HT1080 (cell line): ENCODE measurements around the gene PDXP. TPM values are rescaled to one million over a fixed set of nuclear protein-coding genes. Genes with fewer than 3 reads are reported as not detected.
A peak's percentile ranks its signal among the peaks of the same experiment; 100 is the strongest.
"Not testable (repeated sequence)": the region's sequence is repeated elsewhere in the genome, so short reads cannot be mapped to it uniquely, and the experiment has no call there.

Experiments used
- DNase-seq: peaks from one replicate; pipeline ENCODE4 v3.0.0-alpha.2; 2015; ENCODE audit warnings: low read depth
- total RNA-seq: library from RNA; depleted of rRNA; stranded (reverse); fragments of >200 nt; shearing (Covaris generic); gene quantifications from 2 replicates; pipeline ENCODE4 v1.2.3, GENCODE V29; 2014

PDXP gene
- total RNA-seq, 1 experiment from 2014 or later, result 52.0 TPM

GRCh38 chr22:37672920-37673455 lies 14.5 kb downstream of the PDXP start:
- no peak for DNase-seq

- DNase-seq, result no peak
Measured at GRCh38 chr22:37674248-37674647, 15.7 kb downstream of the PDXP start.

DNA sequence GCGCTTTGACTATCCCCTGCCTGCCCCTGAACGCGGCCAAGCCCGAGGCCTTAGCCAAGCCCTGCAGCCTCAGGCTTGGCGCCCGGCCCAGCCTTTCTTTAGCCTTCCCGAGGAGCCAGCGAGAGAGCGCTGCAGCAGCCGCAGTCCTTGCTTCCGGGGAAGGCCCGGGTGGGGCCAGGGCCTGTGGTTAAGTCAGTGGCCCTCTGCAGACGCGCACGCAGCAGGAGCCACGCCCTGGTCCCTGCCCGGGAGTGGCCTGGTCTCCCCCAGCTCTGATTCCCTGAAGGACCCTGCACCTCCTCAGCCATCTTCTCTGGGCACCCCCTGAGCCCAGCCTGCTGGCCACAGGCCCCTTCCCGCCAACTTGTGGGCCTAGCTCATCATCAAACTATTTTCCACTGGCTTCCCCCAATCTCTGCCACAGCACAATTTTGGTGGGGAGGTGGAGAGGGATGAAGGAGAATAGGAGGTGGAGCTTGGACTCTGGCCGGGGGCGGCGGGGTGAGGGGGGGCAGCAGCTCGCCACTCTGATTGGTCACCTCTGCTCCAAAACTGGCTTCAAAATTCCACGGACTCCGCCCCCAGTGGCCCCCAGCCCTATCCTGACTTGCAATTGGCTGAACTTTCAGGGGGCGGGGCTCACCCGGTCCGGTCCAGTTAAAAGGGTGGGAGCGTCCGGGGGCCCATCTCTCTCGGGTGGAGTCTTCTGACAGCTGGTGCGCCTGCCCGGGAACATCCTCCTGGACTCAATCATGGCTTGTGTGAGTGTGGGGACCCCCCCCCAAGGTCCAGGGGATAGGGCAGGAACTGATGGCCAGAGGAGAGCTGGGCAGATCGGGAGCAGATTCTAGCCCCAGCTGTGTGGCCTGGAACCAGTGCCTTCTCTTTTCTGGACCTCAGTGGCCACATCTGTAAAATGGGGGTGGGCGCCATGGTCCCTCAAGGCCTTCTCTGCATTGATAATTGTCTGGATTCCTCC lies 16.7 kb downstream of the PDXP start, which contains the start of gene LGALS1:
Gene LGALS1, plus strand, starts transcription at position 686 of the 979 bp plus-strand sequence. Its CDS starts 67 bp downstream, at position 753.
- DNase-seq, result peak; percentile 98

GRCh38 chr22:37675930-37676735 lies 17.6 kb downstream of the PDXP start:
- DNase-seq, result no peak

DNA sequence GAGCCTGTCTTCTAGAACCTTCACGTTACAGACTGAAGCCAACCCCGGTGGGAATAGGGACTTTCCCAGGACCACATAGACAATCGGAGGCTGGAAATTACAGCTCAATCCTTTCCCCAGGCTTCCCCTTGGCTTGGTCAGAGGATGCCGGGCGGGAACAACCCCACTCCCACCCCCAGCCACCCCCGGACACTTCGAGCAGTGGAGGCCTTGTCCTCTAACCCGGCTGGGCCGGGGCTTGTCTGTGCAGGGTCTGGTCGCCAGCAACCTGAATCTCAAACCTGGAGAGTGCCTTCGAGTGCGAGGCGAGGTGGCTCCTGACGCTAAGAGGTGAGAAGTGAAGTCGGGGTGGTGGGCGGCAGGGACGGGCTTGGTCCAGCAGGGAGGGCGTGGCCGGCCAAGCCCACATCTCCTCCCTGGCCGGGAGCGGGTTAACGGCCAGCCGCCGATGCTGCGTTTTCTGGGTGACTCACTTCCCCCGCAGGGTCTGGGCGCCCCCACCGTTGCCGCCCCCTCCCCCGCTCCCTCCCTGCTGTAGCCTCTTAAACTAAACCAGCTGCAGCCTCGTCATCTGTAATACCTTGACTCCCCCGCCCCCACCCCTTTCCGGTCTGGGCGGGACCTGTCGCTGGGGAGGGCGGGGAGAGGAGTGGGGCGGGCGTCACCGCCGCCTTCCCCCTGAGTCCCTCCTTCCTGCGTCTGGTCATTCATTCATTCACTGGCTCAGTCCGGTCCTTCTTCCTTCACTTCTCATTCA lies 18.4 kb downstream of the PDXP start:
- DNase-seq, result peak; percentile 96

DNA sequence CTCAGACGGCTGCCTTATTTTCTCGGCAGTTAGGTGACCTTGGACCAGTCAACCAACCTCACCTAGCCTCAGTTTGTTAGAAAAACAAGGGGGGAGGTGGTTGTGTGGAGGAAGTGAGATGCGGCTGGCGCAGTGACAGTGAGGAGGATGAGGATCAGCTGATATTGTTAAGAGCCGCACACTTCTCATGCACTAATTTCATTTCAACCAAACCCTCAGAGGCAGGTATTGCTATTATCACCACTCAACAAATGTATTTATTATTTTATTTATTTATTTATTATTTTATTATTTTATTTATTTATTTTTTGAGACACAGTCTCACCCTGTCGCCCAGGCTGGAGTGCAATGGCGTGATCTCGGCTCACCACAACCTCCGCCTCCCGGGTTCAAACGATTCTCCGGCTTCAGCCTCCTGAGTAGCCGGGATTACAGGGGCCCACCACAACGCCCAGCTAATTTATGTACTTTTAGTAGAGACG lies 19.0 kb downstream of the PDXP start:
- no peak for DNase-seq

GRCh38 chr22:37678372-37678771 lies 19.8 kb downstream of the PDXP start:
- no peak for DNase-seq

GRCh38 chr22:37679670-37680069 lies 21.1 kb downstream of the PDXP start:
- DNase-seq, result no peak

DNA sequence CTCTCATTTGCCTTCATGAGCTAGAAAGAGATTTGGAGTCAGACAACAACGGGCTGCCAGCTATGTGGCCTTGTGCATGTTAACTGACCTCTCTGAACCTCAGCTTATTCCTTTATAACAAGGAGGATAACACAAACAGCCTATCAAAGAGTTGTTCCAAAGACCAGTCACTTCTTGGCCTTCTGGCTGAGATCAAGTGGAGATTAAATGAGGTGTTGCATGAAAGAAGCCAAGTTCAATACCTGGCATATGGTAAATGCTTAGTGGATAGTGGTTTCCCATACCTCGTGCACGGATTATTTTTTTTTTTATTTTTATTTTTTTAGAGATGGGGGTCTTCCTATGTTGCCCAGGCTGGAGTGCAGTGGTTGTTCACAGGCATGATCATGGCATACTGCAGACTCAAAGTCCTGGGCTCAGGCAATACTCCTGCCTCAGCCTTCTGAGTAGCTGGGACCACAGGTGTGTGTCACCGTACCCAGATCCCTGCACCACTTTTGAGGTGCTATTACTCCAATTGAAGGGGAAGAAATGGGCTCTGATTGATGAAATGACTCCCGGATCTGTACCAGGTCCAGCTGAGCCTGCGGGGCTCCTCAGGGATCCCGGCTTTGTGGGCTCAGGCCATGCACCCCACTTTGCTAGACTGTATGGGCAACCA lies 21.8 kb downstream of the PDXP start:
- peak; percentile 44 for DNase-seq

DNA sequence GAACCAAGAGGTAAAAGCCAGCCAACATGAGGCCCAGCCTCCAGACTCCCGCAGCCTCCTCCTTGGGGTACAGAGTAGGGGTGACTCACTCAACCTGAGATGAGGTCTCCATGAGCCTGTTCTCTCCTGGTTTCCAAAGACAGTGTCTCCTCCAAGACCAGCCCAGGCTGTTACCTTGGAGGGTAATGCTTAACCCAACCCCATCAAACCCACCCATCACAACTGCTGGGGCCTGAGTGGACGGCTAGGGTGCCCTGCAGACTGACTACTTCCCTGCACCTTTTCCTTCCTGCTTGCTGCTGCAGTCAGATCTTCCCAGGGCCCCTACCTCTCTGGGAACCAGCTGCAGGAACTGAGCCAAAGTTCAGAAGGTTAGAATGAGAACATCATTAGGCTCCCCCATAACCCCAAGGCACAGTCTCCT lies 22.5 kb downstream of the PDXP start:
- DNase-seq, result peak; percentile 61

GRCh38 chr22:37681556-37682049 lies 23.1 kb downstream of the PDXP start:
- peak; percentile 72 for DNase-seq

DNA sequence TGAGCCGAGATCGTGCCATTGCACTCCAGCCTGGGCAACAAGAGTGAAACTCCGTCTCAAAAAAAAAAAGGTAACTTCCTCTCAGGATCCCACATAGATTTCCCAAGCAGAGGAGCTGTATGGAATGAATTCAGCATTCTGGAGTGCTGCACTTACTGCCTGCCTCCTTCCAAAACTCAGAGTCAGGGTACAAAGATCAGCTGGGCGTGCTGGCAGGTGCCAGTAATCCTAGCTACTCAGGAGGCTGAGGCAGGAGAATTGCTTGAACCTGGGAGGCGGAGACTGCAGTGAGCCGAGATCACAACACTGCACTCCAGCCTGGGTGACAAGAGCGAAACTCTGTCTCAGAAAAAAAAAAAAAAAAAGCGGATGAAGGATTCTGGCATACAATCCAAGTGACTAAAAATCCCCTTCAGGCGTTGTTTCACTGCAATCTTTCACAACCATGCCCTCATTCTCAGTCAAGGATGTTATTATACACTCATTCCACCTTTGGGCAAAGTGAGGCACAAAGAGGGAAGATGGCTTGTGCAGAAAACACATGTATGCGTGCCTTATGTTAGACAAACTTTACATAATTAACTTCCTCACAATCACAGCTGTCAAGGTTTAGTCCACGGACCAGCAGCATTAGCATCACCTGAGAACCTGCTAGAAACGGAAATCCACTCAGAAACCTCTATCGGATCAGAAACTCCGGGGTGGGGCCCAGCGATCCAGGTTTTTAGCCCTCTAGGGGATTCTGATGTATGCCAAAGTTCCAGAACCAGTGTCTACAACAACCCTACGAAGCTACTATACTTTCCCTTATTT lies 26.5 kb downstream of the PDXP start:
- no peak for DNase-seq

GRCh38 chr22:37686002-37686982 lies 27.8 kb downstream of the PDXP start, which contains the start of gene NOL12:
Gene NOL12, plus strand, starts transcription at chr22:37686343. Its CDS starts 50 bp downstream, at chr22:37686393.
- peak; percentile 86 for DNase-seq

- DNase-seq, result no peak
Measured at GRCh38 chr22:37690407-37690806, 31.9 kb downstream of the PDXP start.

DNA sequence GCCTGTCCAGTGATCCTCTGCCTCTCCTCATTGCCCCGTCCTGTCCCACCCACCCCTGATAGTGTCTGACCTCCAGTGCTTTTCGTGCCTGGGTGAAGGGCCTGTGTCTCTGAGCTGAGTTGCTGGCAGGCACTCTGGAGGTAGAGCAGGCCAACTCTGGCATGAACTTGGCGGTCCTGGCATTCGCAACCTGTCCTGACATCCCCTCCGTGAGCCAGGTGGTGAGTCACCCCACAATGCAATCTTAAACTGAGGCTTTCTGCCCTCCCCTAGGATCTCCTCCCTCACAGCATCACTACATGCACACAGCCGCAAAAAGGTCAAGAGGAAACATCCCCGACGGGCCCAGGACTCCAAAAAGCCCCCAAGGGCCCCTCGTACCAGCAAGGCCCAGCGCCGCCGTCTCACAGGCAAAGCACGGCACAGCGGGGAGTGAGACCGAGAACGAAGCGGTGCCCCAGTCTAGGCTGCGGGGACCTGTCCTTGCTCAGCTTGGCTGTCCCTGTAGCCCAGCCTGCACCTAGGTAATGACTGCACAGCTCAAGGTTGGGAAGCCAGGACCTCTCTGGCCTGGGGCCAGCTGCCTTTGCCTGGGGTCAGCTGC lies 32.5 kb downstream of the PDXP start:
- DNase-seq, result no peak

GRCh38 chr22:37692627-37693285 lies 34.2 kb downstream of the PDXP start:
- DNase-seq, result no peak

GRCh38 chr22:37694131-37694530 lies 35.6 kb downstream of the PDXP start:
- DNase-seq, result not testable (repeated sequence)
